ENCODE data around the gene LBX2. TPM values are rescaled to one million over a fixed set of nuclear protein-coding genes. Genes with fewer than 3 reads are reported as not detected.

Gene LBX2
- polyA plus RNA-seq, 1 experiment, result 0.61 TPM

DNA sequence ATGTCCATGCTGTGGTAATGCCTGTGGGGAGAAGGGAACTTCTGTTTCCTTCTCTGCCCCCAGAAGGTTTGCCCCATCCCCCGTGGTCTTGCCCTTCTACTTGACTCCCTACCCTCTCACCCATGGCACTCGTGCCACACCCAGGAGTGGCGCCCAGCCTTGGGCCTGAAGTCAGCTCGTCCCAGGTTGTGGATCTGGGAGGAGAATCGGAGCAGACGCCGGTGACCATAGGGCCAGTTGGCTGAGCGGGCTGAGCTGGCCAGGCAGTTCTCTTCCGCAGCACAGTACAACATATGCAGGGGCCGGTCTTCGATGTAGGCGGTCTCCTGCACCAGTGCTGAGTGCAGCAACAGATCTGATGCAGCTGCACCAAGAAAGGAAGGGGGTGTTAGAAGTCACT lies 35.0 kb upstream of the LBX2 start:
- no peak overlapping the region for H3K4me3 ChIP-seq (ENCODE audit: low read depth, low read length)
- no peak for DNase-seq (ENCODE audit: low read depth)
- peaks cover 8% of the 10 kb centered on the region for H3K36me3 ChIP-seq (ENCODE audit: control insufficient read depth, insufficient read depth, low read length)
- CTCF ChIA-PET, result interaction anchor here (2.1 to 2.8 kb wide), 2 partner anchors 52 to 55 kb away, joined by 5 to 12 read pairs; partner anchors contain the start of genes CCDC142 and TTC31
- TF ChIP-seq, protein P1, sequence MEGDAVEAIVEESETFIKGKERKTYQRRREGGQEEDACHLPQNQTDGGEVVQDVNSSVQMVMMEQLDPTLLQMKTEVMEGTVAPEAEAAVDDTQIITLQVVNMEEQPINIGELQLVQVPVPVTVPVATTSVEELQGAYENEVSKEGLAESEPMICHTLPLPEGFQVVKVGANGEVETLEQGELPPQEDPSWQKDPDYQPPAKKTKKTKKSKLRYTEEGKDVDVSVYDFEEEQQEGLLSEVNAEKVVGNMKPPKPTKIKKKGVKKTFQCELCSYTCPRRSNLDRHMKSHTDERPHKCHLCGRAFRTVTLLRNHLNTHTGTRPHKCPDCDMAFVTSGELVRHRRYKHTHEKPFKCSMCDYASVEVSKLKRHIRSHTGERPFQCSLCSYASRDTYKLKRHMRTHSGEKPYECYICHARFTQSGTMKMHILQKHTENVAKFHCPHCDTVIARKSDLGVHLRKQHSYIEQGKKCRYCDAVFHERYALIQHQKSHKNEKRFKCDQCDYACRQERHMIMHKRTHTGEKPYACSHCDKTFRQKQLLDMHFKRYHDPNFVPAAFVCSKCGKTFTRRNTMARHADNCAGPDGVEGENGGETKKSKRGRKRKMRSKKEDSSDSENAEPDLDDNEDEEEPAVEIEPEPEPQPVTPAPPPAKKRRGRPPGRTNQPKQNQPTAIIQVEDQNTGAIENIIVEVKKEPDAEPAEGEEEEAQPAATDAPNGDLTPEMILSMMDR (IDR thresholded peaks at IDR 0.05; ENCODE audit: insufficient read depth, low read depth, low read length), result no peak
- H3K27me3 ChIP-seq (ENCODE audit: control insufficient read depth, insufficient read depth, low read length), result no peaks in the 10 kb centered on the region
- POLR2A ChIA-PET, result no interaction called here

DNA sequence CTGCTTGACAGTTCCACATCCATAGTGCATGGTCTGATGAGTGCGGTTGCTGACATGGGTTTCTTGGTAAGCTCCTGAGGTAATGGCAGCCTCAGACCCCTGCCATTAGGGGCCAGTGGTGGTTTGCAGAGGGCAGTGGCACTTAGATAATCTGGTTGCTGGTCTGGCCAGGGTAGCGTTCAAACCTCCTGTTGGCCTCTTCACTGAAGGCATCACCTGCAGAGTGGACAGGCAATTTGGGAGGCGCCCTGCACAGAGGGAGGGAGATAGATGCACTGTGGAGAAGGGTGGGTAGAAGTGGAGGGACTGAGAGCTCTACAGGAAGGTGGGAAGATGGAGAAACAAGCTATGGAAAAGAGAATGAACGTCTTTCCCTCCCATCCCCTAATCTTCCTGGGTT lies 34.1 kb upstream of the LBX2 start:
- ChIA-PET CTCF (interaction anchor here (1.2 to 2.8 kb wide), 5 partner anchors 11 to 56 kb away, joined by 3 to 12 read pairs (median 5); partner anchors contain the start of genes CCDC142 and TTC31), POLR2A (interaction anchor here (0.9 kb wide), 1 partner anchor 55 kb away, joined by 3 read pairs; no protein-coding TSS in a partner anchor)
- no peak for DNase-seq (ENCODE audit: low read depth)
- H3K36me3 ChIP-seq (ENCODE audit: control insufficient read depth, insufficient read depth, low read length), result peaks cover 8% of the 10 kb centered on the region; the same call in 1 of the 2 replicates
- no peaks in the 10 kb centered on the region for H3K27me3 ChIP-seq (ENCODE audit: control insufficient read depth, insufficient read depth, low read length)
- TF ChIP-seq, protein P1 (IDR thresholded peaks at IDR 0.05; ENCODE audit: insufficient read depth, low read depth, low read length), result no peak
- H3K4me3 ChIP-seq (ENCODE audit: low read depth, low read length), result no peak overlapping the region

DNA sequence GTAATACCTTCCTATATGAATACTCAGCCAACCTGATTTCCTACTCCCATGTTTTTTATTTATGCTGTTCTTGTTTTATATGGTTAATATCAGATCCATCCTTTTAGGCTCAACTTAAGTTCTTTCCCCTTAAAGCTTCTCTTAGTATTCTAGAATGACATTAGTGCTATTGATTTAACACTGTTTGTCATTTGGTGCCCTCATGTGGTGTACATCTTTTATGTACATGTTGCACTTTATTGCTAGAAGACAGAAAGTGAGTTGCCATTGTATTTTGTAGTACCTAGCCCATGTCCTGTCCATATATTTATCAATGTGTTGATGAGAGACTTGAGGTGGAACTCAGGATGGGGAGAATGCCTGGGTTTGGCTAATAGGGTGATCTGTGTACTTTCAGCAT lies 32.8 kb upstream of the LBX2 start:
- no peak overlapping the region for H3K4me3 ChIP-seq (ENCODE audit: low read depth, low read length)
- peaks cover 10% of the 10 kb centered on the region for H3K36me3 ChIP-seq (ENCODE audit: control insufficient read depth, insufficient read depth, low read length)
- TF ChIP-seq, protein P1 (IDR thresholded peaks at IDR 0.05; ENCODE audit: insufficient read depth, low read depth, low read length), result peak; percentile 27; the same call in 1 of the 2 replicates
- POLR2A ChIA-PET, result no interaction called here
- no peaks in the 10 kb centered on the region for H3K27me3 ChIP-seq (ENCODE audit: control insufficient read depth, insufficient read depth, low read length)
- no peak for DNase-seq (ENCODE audit: low read depth)
- CTCF ChIA-PET, result interaction anchor here (0.6 to 2.8 kb wide), 12 partner anchors 7 to 1285 kb away, joined by 3 to 12 read pairs (median 4); partner anchors contain the start of genes CCDC142 and TTC31

DNA sequence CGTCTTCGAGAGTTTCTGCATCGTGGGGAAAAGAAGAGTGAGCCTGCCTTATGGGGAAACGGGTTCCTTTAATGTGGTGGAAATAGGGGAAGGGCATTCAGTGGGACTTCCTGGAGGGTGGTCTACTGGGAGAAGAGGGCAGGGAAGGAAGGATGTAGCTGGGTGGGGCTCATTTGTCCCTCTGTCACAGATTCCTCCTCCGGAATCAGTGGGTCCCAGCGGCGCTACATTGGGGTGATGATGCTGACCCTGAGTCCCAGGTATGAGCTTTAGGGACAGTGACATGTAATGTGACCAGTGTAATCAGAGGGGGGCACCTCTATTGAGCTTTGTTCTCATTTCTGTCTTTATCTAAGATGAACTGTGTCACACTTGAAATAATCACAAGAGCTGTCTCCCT lies 32.3 kb upstream of the LBX2 start:
- no peak overlapping the region for H3K4me3 ChIP-seq (ENCODE audit: low read depth, low read length)
- ChIA-PET POLR2A (no interaction called here), CTCF (interaction anchor here (0.6 to 3.1 kb wide), 14 partner anchors 8 to 1285 kb away, joined by 3 to 12 read pairs (median 4); partner anchors contain the start of genes CCDC142 and TTC31)

More for the DNA sequence above, 32.3 kb upstream of the LBX2 start:
- Histone ChIP-seq H3K27me3 (ENCODE audit: control insufficient read depth, insufficient read depth, low read length) (no peaks in the 10 kb centered on the region), H3K36me3 (ENCODE audit: control insufficient read depth, insufficient read depth, low read length) (peaks cover 15% of the 10 kb centered on the region)
- TF ChIP-seq, protein P1 (IDR thresholded peaks at IDR 0.05; ENCODE audit: insufficient read depth, low read depth, low read length), result no peak
- no peak for DNase-seq (ENCODE audit: low read depth)

All from BJ (cell line).